ENCODE results near the gene ATG2A. TPM values are rescaled to one million over a fixed set of nuclear protein-coding genes. Genes with fewer than 3 reads are reported as not detected.

The ATG2A gene
- total and polyA plus RNA-seq, 10 donors: 14.3 to 57.3 (median 34.0) TPM

DNA sequence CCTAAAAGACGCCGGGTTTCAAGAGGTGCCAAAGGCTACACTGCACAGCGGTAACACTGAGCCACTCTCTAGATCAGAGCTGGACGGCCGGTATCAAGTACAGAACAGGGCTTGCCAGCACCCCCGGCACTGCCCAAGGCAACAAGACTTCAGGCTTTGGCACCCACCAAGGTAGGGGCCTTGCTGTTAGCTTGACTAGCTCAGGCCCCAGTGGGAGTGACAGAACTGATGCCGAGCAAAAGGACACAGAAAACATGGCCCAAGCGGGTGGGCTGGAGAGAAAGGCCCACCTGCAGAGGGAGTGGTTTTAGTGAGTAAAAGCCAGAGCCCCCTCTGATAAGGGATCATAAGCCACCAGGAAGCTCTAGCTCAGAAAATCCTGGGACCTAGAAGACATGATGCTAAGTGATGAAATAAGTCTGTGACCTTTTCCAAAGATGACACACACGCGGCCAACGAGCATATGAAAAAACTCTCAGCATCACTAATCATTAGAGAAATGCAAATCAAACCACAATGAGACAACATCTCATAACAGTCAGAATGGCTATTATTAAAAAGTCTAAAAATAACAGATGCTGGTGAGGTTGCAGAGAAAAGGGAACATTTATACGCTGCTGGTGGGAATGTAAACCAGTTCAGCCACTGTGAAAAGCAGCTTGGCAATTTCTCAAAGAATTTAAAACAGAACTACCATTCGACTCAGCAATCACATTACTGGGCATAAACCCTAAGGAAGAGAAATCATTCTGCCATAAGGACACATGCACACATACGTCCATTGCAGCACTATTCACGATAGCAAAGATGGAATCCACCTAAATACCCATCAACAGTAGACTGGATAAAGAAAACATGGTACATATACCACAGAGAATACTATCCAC lies 51.5 kb downstream of the ATG2A start:
- Histone ChIP-seq H3K27me3 (replicated peaks in 1 of 7) (no peaks in the 10 kb centered on the region), H3K9me3 (no peaks in the 10 kb centered on the region), H3K4me3 (peak overlapping the region in 4 of 8 donors; percentile 6 to 57 (median 11)), H3K4me1 (peaks cover 91 to 100% (median 100%) of the 10 kb centered on the region in 6 donors), H3K27ac (peak overlapping the region; percentile 57 to 98 (median 92)), H3K36me3 (peaks cover 0 to 65% (median 8%) of the 10 kb centered on the region in 6 donors)
- 57 to 64% (median 59%) methylated on average over 14 to 15 of the region's 15 CpGs for WGBS, 5 donors
- intact Hi-C loops (cut with DNase I; ENCODE audit: low total_unique reads): no loop called here
- TF ChIP-seq CTCF (IDR thresholded peaks at IDR 0.05 in 8 of 11, conservative IDR thresholded peaks at IDR 0.05 in 3 of 11) (no peak), POLR2AphosphoS5 (IDR thresholded peaks at IDR 0.05) (peak in 1 of 3 donors; percentile 3), POLR2A (IDR thresholded peaks at IDR 0.05) (no peak)
- peak; percentile 83 for DNase-seq

- TF ChIP-seq POLR2AphosphoS5 (IDR thresholded peaks at IDR 0.05) (peak in 2 of 3 donors; percentile 56 to 64), CTCF (IDR thresholded peaks at IDR 0.05 in 8 of 11, conservative IDR thresholded peaks at IDR 0.05 in 3 of 11) (no peak)
- Histone ChIP-seq H3K36me3 (peaks cover 0 to 63% (median 13%) of the 10 kb centered on the region in 6 donors), H3K27me3 (replicated peaks in 1 of 7) (no peaks in the 10 kb centered on the region), H3K9me3 (no peaks in the 10 kb centered on the region), H3K27ac (peak overlapping the region; percentile 23 to 98 (median 92)), H3K4me3 (peak overlapping the region in 6 of 8 donors; percentile 3 to 57 (median 6)), H3K4me1 (peaks cover 91 to 100% (median 100%) of the 10 kb centered on the region in 6 donors)
- WGBS, 5 donors: 37 to 51% (median 50%) methylated on average over 18 of the region's 18 CpGs
- intact Hi-C loops (cut with DNase I; ENCODE audit: low total_unique reads): no loop called here
- peak; percentile 80 for DNase-seq
Observed at GRCh38 chr11:64864473-64865285, 52.3 kb downstream of the ATG2A start.

DNA sequence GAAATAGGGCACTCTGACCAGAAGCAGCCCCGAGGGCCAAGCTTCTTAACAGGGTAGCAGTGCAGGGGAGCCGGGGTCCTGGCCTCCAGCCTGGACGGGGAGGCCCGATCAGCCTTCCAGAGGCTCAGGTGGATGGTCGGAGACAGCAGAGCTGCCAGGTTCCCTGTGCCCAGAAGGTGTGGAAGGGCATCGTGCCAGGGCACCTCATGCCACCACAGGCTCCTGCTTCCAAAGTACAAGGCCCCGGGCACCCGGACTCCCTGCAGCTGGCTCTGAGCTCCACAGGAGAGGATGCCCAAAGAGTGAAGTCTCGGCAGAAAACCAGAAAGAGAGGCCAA lies 52.9 kb downstream of the ATG2A start:
- Histone ChIP-seq H3K36me3 (peaks cover 0 to 63% (median 16%) of the 10 kb centered on the region in 6 donors), H3K4me3 (peak overlapping the region in 5 of 8 donors; percentile 2 to 57 (median 6)), H3K27me3 (replicated peaks in 1 of 7) (no peaks in the 10 kb centered on the region), H3K27ac (peak overlapping the region; percentile 23 to 98 (median 92)), H3K9me3 (no peaks in the 10 kb centered on the region), H3K4me1 (peaks cover 91 to 100% (median 100%) of the 10 kb centered on the region in 6 donors)
- TF ChIP-seq POLR2A (IDR thresholded peaks at IDR 0.05) (no peak), POLR2AphosphoS5 (IDR thresholded peaks at IDR 0.05) (no peak), CTCF (IDR thresholded peaks at IDR 0.05 in 8 of 11, conservative IDR thresholded peaks at IDR 0.05 in 3 of 11) (no peak)
- intact Hi-C loops (cut with DNase I; ENCODE audit: low total_unique reads): no loop called here
- DNase-seq: peak; percentile 80
- WGBS, 5 donors: 50 to 67% (median 60%) methylated on average over 5 to 9 of the region's 9 CpGs
